ENCODE results near the gene EPHB1.

The EPHB1 gene

DNA sequence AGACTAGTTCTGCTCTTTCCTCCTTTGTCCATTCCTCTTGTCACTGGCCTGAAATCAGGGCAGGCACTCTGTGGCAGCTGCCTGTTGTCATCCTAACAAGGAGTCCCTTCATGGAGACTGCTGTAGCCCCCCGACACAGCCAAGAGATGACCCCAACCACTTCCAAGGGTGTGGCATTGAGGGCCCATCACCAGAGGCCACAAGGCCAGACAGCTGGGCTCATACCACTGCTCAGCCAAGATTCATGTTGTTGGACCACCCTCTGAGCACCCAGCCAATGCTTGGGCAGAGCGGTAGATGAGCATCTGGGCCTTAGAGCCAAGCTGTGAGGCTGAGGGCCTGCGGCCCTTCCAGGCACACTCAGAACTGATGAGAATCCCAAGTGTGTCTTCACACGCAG lies 85.4 kb downstream of the EPHB1 start:
- Histone ChIP-seq H3K27ac (ENCODE audit: low read depth, low read length) (no peak overlapping the region), H3K36me3 (ENCODE audit: control insufficient read depth, insufficient read depth, low read length) (no peaks in the 10 kb centered on the region)

DNA sequence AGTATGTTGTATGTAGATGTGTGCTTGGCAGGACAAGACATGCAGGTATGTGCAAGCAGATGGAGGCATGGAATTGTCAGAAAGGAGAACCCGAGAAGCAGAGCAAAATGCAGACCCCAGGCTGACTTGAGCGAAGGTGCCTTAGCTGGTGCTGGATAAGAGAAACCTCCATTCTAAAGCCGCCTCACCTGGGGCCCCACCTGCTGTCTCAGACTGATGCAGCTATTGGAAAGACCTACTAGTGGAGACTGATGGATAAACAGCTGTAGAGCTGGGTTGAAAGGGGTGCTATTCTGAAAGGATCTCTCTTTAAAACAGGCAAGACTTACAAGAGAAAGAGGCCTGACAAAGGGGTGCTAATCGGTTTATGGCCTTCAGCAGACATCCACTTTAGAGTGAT lies 86.2 kb downstream of the EPHB1 start:
- Histone ChIP-seq H3K4me1 (ENCODE audit: control insufficient read depth, insufficient read depth, low read length) (no peaks in the 10 kb centered on the region), H3K4me3 (ENCODE audit: low read length) (no peak overlapping the region), H3K27ac (ENCODE audit: low read depth, low read length) (no peak overlapping the region), H3K9ac (ENCODE audit: low read length) (no peak overlapping the region), H3K27me3 (ENCODE audit: control insufficient read depth, insufficient read depth, low read length) (no peaks in the 10 kb centered on the region), H3K36me3 (ENCODE audit: control insufficient read depth, insufficient read depth, low read length) (no peaks in the 10 kb centered on the region)

More for the DNA sequence above, 85.4 kb downstream of the EPHB1 start:
- H3K9ac ChIP-seq (ENCODE audit: low read length), result no peak overlapping the region
- H3K4me1 ChIP-seq (ENCODE audit: control insufficient read depth, insufficient read depth, low read length), result no peaks in the 10 kb centered on the region
- H3K4me3 ChIP-seq (ENCODE audit: low read length), result no peak overlapping the region
- no peaks in the 10 kb centered on the region for H3K27me3 ChIP-seq (ENCODE audit: control insufficient read depth, insufficient read depth, low read length)

- no peak overlapping the region for H3K4me3 ChIP-seq (ENCODE audit: low read length)
- no peaks in the 10 kb centered on the region for H3K27me3 ChIP-seq (ENCODE audit: control insufficient read depth, insufficient read depth, low read length)
- no peak overlapping the region for H3K9ac ChIP-seq (ENCODE audit: low read length)
- no peaks in the 10 kb centered on the region for H3K4me1 ChIP-seq (ENCODE audit: control insufficient read depth, insufficient read depth, low read length)
- no peaks in the 10 kb centered on the region for H3K36me3 ChIP-seq (ENCODE audit: control insufficient read depth, insufficient read depth, low read length)
- H3K27ac ChIP-seq (ENCODE audit: low read depth, low read length), result no peak overlapping the region
Observed at GRCh38 chr3:134883697-134884385, 88.8 kb downstream of the EPHB1 start.

DNA sequence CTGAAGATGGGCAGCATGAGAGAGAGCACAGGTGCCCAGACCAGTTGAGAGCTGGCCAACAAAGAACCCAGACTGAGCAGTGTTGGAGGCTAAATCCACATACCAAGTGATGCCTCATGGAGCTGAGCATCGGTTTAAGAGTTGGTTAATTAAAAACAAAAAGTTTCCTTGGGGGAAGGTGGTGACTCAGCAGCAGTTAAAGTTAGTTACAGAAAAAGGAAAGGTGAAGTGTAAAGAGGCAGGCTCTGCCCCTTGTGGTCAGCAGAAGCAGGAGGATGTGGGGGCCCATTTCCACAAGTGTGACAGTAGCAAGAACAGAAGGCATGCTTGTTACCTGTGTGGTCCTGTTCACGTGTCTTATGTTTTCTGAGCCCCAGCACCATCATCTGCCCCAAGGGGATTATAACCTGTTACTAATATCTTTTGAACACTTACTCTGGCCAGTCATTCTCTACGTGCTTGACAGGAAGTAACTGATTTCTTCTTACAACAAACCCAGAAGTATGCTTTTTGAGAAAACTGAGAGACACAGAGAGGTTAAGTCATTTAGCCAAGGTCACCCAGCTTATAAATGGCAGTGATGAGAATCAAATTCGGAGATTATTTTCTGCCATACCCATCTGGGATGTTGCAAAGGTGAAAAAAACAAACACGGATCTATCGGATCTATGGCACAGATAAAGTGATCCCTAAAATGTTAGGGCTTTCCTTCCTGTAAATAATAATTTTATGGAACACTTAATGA lies 91.0 kb downstream of the EPHB1 start:
- H3K27ac ChIP-seq (ENCODE audit: low read depth, low read length), result no peak overlapping the region
- no peak overlapping the region for H3K9ac ChIP-seq (ENCODE audit: low read length)
- H3K4me1 ChIP-seq (ENCODE audit: control insufficient read depth, insufficient read depth, low read length), result no peaks in the 10 kb centered on the region
- no peaks in the 10 kb centered on the region for H3K27me3 ChIP-seq (ENCODE audit: control insufficient read depth, insufficient read depth, low read length)
- no peaks in the 10 kb centered on the region for H3K36me3 ChIP-seq (ENCODE audit: control insufficient read depth, insufficient read depth, low read length)
- H3K4me3 ChIP-seq (ENCODE audit: low read length), result no peak overlapping the region

- Histone ChIP-seq H3K4me3 (ENCODE audit: low read length) (no peak overlapping the region), H3K36me3 (ENCODE audit: control insufficient read depth, insufficient read depth, low read length) (no peaks in the 10 kb centered on the region), H3K27me3 (ENCODE audit: control insufficient read depth, insufficient read depth, low read length) (no peaks in the 10 kb centered on the region), H3K9ac (ENCODE audit: low read length) (no peak overlapping the region), H3K4me1 (ENCODE audit: control insufficient read depth, insufficient read depth, low read length) (no peaks in the 10 kb centered on the region), H3K27ac (ENCODE audit: low read depth, low read length) (no peak overlapping the region)
Observed at GRCh38 chr3:134886991-134887390, 91.9 kb downstream of the EPHB1 start.

DNA sequence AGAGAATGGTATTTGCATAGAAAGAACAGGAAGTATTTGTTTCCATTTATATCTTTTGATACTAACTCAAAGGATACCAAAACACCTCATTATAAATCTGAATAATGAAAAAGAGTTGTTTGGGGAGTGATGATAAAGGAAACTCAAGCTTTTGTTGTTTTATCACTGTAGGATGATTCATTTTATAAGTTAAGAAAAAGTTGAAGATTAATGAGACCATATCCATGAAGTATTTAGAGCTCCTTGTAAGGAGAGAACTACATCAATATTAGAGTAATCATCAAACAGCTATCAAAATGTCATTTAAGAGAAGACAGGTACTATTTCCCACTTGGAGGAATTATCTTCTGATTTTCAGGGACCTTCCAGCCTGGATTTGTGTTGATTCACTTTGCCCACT lies 92.5 kb downstream of the EPHB1 start:
- Histone ChIP-seq H3K27ac (ENCODE audit: low read depth, low read length) (no peak overlapping the region), H3K36me3 (ENCODE audit: control insufficient read depth, insufficient read depth, low read length) (no peaks in the 10 kb centered on the region), H3K9ac (ENCODE audit: low read length) (no peak overlapping the region), H3K27me3 (ENCODE audit: control insufficient read depth, insufficient read depth, low read length) (no peaks in the 10 kb centered on the region), H3K4me1 (ENCODE audit: control insufficient read depth, insufficient read depth, low read length) (no peaks in the 10 kb centered on the region), H3K4me3 (ENCODE audit: low read length) (no peak overlapping the region)

- Histone ChIP-seq H3K36me3 (ENCODE audit: control insufficient read depth, insufficient read depth, low read length) (peaks cover 2% of the 10 kb centered on the region), H3K27me3 (ENCODE audit: control insufficient read depth, insufficient read depth, low read length) (no peaks in the 10 kb centered on the region), H3K27ac (ENCODE audit: low read depth, low read length) (no peak overlapping the region), H3K4me3 (ENCODE audit: low read length) (no peak overlapping the region), H3K4me1 (ENCODE audit: control insufficient read depth, insufficient read depth, low read length) (no peaks in the 10 kb centered on the region), H3K9ac (ENCODE audit: low read length) (no peak overlapping the region)
Observed at GRCh38 chr3:134892326-134892725, 97.3 kb downstream of the EPHB1 start.

DNA sequence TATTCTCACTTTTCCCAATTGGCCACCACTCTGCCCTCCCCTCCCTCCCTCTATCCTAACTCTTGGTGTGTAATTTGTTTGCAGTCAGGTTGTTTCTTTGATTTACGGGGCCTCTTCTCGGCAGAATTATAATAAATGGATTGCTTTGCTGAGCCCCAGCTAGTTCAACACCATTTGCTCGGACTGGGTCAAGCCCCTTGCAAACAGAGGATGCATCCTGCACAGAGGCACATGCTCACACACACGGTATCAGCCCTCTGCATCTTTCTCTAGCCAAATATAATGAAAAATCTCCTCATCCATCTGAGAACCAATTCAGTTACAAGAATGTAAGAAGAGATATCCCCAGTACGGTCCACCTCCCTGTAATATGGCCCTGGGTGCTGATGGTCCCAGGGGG lies 97.7 kb downstream of the EPHB1 start:
- Histone ChIP-seq H3K4me1 (ENCODE audit: control insufficient read depth, insufficient read depth, low read length) (no peaks in the 10 kb centered on the region), H3K9ac (ENCODE audit: low read length) (no peak overlapping the region), H3K4me3 (ENCODE audit: low read length) (no peak overlapping the region)

DNA sequence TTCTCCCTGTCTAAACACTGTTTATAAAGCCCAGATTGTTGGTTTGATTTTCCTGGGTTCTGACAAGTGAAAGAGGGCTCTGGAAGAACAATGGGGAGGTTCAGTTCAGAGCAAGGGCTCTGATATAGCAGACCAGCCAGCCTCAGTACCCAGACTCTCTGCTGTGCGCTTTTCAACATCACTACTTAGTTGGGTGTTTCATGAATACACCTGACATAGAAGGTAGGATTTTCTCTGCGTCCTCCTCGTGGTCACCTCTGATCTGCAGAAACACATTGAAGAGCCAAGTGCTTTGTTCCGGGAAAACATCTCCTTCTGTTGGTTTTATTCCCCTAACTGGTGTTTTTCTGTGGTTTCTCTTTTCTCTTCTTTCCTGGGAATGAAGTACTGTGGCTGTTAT lies 99.5 kb downstream of the EPHB1 start:
- Histone ChIP-seq H3K36me3 (ENCODE audit: control insufficient read depth, insufficient read depth, low read length) (peaks cover 2% of the 10 kb centered on the region), H3K4me1 (ENCODE audit: control insufficient read depth, insufficient read depth, low read length) (no peaks in the 10 kb centered on the region), H3K27ac (ENCODE audit: low read depth, low read length) (no peak overlapping the region), H3K9ac (ENCODE audit: low read length) (no peak overlapping the region), H3K4me3 (ENCODE audit: low read length) (no peak overlapping the region), H3K27me3 (ENCODE audit: control insufficient read depth, insufficient read depth, low read length) (no peaks in the 10 kb centered on the region)

More for the DNA sequence above, 97.7 kb downstream of the EPHB1 start:
- H3K36me3 ChIP-seq (ENCODE audit: control insufficient read depth, insufficient read depth, low read length), result peaks cover 2% of the 10 kb centered on the region
- no peak overlapping the region for H3K27ac ChIP-seq (ENCODE audit: low read depth, low read length)
- H3K27me3 ChIP-seq (ENCODE audit: control insufficient read depth, insufficient read depth, low read length), result no peaks in the 10 kb centered on the region

DNA sequence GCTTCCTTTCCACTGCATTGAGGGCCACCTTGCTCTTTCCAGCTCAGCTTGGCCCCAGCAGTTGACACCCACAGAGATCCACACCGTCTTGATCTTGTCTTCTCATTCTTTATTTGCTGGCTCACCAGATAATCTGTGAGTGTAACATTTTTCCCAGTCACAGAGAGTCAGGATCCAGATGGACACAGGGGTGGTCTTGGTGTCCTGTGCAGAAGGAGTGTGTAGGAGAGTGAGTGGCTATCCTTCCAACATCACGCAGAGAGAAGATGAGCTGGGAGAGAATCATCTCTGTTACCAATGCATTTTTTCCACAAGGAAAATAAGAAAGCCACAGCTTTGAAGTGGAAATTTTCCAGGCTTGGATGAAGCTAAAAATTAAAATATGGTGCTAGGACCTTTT lies 100.1 kb downstream of the EPHB1 start:
- H3K9ac ChIP-seq (ENCODE audit: low read length), result no peak overlapping the region
- no peaks in the 10 kb centered on the region for H3K27me3 ChIP-seq (ENCODE audit: control insufficient read depth, insufficient read depth, low read length)
- peaks cover 2% of the 10 kb centered on the region for H3K36me3 ChIP-seq (ENCODE audit: control insufficient read depth, insufficient read depth, low read length)
- H3K4me3 ChIP-seq (ENCODE audit: low read length), result no peak overlapping the region
- H3K4me1 ChIP-seq (ENCODE audit: control insufficient read depth, insufficient read depth, low read length), result no peaks in the 10 kb centered on the region
- H3K27ac ChIP-seq (ENCODE audit: low read depth, low read length), result no peak overlapping the region

DNA sequence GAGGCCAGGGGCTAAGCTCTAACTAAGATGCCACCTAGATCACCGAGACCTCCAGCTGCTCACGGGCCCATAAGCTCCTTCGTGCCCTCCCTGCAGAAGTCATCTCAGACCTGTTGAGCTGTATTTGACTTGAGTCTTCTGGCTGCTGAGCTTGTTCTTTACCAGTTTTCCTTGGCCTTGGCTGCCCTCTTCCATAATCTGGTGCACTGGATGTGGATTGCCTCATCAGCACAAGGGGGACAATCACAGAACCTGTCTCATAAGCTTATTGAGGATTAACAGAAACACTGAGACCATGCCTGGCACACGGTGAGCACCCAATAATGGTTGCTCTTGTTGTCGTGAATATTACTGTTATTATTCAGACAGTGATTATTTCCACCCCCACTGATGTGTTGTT lies 101.1 kb downstream of the EPHB1 start:
- Histone ChIP-seq H3K4me3 (ENCODE audit: low read length) (no peak overlapping the region), H3K27ac (ENCODE audit: low read depth, low read length) (no peak overlapping the region)

GRCh38 chr3:134896696-134897095 lies 101.6 kb downstream of the EPHB1 start:
- H3K4me3 ChIP-seq (ENCODE audit: low read length), result no peak overlapping the region
- no peak overlapping the region for H3K9ac ChIP-seq (ENCODE audit: low read length)
- H3K27me3 ChIP-seq (ENCODE audit: control insufficient read depth, insufficient read depth, low read length), result no peaks in the 10 kb centered on the region
- peaks cover 2% of the 10 kb centered on the region for H3K36me3 ChIP-seq (ENCODE audit: control insufficient read depth, insufficient read depth, low read length)
- H3K4me1 ChIP-seq (ENCODE audit: control insufficient read depth, insufficient read depth, low read length), result no peaks in the 10 kb centered on the region
- H3K27ac ChIP-seq (ENCODE audit: low read depth, low read length), result no peak overlapping the region

More for the DNA sequence above, 101.1 kb downstream of the EPHB1 start:
- no peaks in the 10 kb centered on the region for H3K4me1 ChIP-seq (ENCODE audit: control insufficient read depth, insufficient read depth, low read length)
- H3K9ac ChIP-seq (ENCODE audit: low read length), result no peak overlapping the region
- H3K27me3 ChIP-seq (ENCODE audit: control insufficient read depth, insufficient read depth, low read length), result no peaks in the 10 kb centered on the region
- peaks cover 2% of the 10 kb centered on the region for H3K36me3 ChIP-seq (ENCODE audit: control insufficient read depth, insufficient read depth, low read length)
